AG09309 (cell line): Measurements from ENCODE around the gene MATK.

Experiments
- DNase-seq: peaks from one replicate; pipeline ENCODE4 v3.0.0-alpha.2; 2010; ENCODE audit warnings: low read depth
- H3K4me3 ChIP-seq: 2 replicates; pipeline ENCODE4 v1.5.1; 2011; ENCODE audit warnings: mild to moderate bottlenecking, low read depth, low read length, moderate library complexity; ENCODE audit not compliant: control insufficient read depth
- TF ChIP-seq, protein P1 (sequence below): IDR thresholded peaks from 2 replicates; pipeline ENCODE4 v1.5.1; 2011; ENCODE audit warnings: mild to moderate bottlenecking, low read depth, low read length, inconsistent platforms; ENCODE audit not compliant: insufficient read depth, control insufficient read depth; ENCODE audit errors: missing control alignments

Gene MATK

DNA sequence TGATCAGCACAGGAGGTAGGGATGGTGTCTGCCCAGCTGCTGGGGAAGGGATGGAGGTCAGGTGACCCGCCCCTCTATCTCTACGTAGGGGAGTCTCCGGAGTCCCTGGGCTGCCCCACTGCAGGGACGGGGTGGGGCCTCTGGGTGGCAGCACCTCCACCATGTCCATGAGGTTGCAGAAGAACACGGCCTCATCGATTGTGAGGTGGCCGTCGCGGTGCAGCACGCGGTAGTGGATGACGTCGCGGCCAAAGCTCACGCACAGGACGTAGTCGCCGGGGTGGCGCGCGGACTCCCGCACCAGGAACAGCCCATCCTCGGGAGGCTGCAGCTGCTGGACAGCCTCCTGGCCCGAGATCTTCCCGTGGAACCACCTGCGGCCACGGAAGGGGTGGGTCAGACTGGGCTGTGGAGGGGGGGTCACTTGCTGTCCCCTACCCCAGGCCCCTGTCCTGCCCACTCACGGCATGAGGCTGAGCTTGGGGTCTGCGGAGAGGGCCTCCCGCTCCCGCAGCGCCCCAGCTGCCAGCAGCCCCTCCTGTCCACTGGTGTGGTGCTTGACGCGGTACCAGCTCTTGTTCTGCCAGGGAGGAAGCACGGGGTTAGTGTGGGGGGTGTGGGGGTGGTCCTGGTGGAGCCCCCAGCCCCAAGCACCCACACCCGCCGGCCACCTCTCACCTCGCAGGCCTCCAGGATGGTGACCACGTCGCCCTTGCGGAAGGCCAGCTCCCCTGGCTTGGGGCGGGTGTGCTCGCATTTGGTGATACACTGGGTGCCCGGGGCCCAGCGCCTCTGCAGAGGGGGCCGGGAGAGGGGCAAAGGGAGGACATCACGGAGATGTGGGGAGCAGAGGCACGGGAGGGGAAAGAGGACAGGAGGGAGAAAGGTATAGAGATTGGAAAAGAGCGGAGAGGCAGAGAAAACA is 2.3 kb downstream of the MATK start:
- H3K4me3 ChIP-seq = no peak overlapping the region
- TF ChIP-seq, protein P1, sequence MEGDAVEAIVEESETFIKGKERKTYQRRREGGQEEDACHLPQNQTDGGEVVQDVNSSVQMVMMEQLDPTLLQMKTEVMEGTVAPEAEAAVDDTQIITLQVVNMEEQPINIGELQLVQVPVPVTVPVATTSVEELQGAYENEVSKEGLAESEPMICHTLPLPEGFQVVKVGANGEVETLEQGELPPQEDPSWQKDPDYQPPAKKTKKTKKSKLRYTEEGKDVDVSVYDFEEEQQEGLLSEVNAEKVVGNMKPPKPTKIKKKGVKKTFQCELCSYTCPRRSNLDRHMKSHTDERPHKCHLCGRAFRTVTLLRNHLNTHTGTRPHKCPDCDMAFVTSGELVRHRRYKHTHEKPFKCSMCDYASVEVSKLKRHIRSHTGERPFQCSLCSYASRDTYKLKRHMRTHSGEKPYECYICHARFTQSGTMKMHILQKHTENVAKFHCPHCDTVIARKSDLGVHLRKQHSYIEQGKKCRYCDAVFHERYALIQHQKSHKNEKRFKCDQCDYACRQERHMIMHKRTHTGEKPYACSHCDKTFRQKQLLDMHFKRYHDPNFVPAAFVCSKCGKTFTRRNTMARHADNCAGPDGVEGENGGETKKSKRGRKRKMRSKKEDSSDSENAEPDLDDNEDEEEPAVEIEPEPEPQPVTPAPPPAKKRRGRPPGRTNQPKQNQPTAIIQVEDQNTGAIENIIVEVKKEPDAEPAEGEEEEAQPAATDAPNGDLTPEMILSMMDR = peak; percentile 24
- no peak for DNase-seq

DNA sequence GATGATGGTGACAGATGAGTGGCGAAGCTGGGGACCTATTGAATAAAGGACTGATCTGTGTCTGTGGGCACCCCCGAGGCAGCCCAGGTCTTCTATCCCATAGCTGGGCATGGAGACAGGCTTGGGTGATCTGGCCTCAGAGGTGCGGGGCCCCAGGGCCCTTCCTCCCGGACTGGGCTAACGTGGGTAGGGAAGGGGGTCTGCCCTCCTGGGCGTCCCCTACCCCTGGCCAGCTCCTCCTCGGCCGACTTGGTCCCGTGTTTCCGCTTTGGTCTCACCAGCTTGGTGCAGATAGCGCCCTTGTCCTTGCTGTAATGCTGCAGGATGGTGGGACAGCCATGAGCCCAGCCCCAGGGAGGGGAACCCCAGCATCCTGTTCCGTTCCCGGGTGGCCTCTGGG is 3.3 kb downstream of the MATK start:
- no peak for DNase-seq
- TF ChIP-seq, protein P1 = no peak
- H3K4me3 ChIP-seq = no peak overlapping the region

DNA sequence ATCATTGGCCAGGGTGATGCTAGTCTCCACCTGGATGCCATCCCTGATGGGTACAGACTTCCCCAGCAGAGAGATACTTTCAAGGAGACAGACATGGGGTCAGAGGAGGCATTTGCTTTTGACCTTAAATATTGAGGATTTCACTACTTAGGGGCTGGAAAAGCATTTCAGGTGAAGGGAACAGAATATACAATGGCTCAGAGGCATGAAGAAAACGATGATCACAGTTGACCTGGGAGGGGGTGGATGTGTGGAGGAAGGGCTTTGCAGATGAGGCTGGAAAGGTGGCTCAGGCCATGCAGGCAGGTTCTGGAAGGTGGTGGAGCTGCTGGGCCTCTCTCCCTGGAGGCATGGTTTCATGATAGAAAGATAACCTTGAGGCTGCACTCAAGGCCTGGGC is 3.9 kb downstream of the MATK start:
- no peak overlapping the region for H3K4me3 ChIP-seq
- TF ChIP-seq, protein P1 = no peak
- DNase-seq = no peak

DNA sequence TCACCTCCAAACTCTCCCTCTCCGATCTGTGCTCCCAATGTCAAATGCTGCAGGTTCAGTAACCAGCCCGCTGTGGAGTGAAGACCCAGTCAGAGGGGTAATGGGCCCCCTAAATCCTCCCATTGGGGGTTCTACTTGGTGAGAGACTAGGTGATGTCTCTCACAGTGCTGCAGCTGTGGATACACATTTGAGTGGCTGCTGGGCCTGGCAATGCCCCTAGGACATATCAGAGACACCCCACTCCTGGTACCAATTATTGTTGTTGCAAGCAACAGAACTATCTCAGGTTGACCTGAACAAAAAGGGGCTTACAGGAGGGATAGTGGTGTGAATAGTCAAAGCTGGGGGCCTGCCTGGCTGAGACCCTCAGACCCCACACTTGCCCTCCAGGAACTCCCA is 4.6 kb downstream of the MATK start:
- H3K4me3 ChIP-seq = no peak overlapping the region
- TF ChIP-seq, protein P1 = no peak
- DNase-seq = no peak

DNA sequence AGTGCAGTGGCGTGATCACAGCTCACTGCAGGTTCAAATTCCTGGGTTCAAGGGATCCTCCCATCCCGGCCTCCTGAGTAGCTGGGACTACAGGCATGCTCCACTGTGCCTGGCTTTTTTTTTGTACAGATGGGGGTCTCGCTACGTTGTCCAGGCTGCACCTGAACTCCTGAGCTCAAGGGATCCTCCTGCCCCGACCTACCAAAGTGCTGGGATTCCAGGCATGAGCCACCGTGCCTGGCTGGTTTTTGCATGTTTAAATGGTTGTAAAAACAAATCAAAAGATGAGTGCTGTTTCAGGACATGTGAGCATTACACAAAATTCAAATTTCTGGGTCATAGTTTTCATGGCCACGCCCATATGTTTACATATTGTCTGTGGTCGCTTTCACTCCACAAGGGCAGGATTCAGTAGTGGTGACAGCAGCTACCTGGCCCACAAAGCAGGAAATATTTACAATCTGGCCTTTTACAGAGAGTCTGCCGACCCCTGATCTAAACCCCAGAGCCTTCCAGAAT is 5.3 kb downstream of the MATK start:
- TF ChIP-seq, protein P1 = no peak
- DNase-seq = no peak
- H3K4me3 ChIP-seq = no peak overlapping the region

DNA sequence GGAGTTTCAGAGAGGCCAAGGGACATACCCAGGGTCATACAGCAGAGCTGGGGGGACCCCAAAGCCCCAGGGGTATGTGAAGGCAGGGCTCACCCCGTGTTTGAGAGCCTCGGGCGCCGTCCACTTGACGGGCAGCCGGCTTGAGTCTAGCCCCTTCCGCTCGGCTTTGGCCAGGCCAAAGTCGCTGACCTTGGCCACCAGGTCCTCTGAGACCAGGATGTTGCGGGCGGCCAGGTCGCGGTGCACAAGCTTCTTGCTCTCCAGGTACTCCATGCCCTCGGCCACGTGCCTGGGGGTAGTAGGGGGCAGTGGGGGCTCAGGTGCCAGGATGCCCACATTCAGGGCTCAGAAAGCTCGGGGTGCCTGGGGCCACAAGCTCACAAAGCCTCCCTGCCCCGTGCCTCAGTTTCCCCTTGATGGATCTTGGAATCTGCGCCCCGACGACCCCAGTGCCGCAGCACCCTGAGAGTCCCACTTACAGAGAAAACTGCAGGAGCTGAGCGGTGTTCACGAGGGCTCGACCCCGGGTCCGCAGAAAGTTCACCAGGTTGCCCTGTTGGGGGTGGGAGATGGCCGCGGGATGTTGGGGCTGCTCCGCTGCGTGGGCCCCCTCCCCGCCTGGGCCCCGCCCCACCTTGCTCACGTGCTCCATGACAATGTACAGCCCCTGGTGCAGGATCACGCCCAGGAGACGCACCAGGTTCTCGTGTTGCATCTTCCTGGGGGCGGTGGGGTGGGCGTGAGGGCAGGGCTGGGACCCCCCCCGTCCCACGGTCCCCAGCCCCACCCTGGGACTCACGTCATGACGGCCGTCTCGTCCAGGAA is 7.1 kb downstream of the MATK start:
- no peak overlapping the region for H3K4me3 ChIP-seq
- no peak for DNase-seq
- TF ChIP-seq, protein P1 = no peak
